ENCODE data around the gene KAT2A.

DNA sequence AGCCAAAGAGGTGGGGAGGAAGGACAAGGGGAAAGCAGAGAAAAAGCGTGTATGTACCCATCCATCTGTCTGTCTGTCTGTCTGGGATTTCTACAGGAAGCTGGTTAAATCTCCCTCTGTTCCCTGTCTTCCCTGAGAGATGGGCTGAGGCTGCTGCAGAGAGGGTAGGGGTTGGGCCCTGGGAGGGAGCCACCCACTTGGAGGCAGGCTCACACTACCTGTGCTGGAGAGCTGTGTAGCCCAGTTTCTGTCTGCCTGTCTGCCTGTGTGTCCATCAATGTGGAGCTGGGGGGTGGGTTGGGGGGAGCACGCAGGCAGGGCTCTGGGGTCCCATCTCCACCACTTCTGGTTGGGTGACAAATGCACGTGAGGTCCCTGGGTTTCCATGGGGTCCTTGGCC lies 52.2 kb downstream of the KAT2A start:
- TF ChIP-seq, protein P1, sequence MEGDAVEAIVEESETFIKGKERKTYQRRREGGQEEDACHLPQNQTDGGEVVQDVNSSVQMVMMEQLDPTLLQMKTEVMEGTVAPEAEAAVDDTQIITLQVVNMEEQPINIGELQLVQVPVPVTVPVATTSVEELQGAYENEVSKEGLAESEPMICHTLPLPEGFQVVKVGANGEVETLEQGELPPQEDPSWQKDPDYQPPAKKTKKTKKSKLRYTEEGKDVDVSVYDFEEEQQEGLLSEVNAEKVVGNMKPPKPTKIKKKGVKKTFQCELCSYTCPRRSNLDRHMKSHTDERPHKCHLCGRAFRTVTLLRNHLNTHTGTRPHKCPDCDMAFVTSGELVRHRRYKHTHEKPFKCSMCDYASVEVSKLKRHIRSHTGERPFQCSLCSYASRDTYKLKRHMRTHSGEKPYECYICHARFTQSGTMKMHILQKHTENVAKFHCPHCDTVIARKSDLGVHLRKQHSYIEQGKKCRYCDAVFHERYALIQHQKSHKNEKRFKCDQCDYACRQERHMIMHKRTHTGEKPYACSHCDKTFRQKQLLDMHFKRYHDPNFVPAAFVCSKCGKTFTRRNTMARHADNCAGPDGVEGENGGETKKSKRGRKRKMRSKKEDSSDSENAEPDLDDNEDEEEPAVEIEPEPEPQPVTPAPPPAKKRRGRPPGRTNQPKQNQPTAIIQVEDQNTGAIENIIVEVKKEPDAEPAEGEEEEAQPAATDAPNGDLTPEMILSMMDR (conservative IDR thresholded peaks at IDR 0.05) = no peak
- no peak for TF ChIP-seq EZH2 (IDR thresholded peaks at IDR 0.05; ENCODE audit: low read depth)
